NK-92 (cell line): ENCODE results near the gene N4BP2L2.

ENCODE experiments used
- DNase-seq: peaks from one replicate; lab custom pipeline; 2025; ENCODE audit not compliant: unreplicated experiment; lab: John Stamatoyannopoulos, UW

Gene N4BP2L2

DNA sequence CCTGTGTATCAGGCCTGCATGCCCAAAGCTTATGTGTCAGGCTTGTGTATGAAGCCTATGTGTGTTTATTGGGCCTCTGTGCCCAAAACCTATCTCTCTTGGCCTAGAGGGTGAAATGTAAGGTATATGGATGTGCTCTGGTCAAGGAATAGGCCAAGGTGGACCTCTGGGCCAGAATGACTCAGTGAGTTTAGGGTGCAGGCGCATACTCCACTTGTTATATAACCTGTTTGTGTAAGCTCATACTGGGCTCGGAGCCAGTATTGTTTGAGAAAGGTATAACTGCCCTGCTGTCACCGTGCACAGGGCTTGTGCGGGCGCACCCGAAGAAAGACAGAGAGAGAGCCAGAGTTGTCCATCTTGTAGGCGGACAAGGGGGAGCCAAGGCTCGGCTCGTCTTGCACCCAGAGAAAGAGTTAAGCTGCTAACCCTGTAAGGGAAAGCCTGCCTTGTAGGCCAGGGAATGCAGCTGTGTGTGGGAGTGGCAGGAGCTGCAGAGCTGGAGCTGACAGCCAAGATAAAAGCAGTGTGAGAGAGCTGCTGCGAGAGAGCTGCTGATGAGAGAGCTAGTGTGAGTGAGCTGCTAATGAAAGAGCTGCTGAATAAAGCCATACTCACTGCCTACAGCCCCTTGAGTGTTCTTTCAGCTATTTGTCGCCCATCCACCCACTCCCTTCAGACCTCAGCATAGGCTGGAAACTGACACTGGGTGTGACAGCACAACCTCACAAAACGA lies 67.2 kb downstream of the N4BP2L2 start:
- no peak for DNase-seq

DNA sequence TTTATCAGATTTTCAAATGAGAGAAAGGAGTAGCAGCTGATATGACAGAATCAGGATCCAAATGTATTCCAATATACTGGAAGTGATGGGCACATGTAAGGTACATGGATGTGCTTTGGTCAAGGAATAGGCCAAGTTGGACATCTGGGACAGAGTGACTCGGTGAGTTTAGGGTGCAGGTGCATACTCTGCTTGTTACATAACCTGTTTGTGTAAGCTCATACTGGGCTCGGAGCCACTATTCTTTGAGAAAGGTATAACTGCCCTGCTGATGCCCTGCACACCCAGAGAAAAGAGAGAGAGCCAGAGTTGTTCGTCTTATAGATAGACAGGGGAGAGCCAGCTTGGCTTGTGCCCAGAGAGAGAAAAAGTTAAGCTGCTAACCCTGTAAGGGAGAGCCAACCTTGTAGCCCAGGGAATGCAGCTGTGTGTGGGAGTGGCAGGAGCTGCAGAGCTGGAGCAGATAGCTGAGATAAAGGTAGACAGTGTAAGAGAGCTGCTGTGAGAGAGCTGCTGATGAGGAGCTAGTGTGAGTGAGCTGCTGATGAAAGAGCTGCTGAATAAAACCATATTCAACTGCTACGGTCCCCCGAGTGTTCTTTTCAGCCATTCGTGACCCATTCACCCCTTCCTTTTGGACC lies 70.0 kb downstream of the N4BP2L2 start:
- DNase-seq = no peak

DNA sequence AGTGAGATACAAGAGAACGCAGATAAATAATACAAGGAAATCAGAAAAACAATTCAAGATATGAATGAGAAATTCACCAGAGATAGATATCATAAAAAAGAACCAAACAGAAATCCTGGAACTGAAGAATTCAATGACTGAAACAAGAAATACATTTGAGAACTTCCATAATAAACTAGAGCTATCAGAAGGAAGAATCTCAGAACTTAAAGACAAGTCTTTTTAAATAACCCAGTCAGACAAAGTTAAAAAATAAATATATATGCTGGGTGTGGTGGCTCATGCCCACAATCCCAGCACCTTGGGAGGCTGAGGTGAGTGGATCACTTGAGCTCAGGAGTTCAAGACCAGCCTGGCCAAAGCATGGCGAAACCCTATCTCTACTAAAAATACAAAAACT lies 82.0 kb downstream of the N4BP2L2 start:
- no peak for DNase-seq

DNA sequence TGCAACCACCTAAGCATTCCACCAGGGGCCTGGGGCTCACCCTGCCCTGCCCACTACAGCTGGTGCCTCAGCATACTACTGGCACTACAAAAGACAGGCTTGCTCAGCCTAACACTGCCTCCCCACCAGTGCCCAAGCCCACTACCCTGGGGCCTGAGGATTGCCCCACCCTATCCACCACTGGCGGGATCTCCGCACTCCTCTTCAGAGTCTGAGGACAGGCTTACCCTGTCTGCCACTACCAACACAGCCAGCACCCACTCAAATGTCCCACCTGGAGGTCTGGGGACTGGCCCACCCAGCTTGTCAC lies 83.0 kb downstream of the N4BP2L2 start:
- no peak for DNase-seq

DNA sequence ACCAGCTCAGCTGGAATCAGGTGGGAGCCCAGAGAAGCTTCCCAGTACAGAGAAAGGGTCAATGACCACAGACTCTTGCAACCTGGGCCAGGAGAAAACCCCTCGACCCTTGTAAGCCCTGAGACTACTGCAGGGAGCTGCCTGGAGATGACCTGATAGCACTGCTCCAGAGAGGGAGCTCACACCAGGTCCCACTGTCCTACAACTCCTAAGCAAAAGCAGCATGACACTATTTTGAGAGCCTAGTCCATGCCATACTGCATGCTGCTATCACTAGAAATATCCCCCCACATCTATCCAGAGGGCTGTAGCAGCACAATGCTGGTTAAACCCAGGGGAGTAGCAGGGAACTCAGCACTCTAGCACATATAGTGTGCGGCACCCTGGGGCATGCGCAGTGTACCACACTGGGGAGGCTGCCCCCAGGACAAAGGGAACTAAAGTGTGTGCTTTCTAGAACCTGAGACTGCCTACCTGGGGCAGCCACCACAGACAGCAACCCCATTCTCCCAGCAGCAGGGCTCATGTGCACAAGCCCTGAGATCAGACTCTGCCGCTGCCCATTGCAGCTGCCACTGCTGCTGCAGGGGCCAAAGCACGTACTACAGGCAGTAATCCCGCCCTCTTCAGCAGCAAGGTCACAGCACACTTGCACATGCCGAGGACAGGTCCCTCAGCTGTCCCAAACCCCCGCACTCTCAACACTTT lies 83.6 kb downstream of the N4BP2L2 start:
- DNase-seq = no peak

DNA sequence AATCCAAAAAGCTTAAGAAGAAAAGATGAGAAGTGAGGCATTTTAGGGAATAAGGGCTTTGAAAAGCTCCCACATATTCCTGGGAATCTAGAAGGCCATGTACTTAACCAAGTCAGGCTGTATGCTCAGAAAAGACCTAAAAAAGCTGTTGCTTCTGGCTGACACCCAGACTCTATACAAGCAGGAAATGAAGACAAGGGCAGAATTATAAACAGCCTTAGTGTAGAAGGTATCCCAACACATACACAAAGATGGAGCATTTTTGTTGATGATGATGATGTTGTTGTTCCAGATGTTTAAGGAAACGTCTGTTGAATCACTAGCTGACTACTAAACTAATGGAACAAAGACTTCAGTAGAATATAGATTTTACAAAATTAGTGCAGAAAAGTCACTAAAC lies 84.6 kb downstream of the N4BP2L2 start:
- DNase-seq = no peak

DNA sequence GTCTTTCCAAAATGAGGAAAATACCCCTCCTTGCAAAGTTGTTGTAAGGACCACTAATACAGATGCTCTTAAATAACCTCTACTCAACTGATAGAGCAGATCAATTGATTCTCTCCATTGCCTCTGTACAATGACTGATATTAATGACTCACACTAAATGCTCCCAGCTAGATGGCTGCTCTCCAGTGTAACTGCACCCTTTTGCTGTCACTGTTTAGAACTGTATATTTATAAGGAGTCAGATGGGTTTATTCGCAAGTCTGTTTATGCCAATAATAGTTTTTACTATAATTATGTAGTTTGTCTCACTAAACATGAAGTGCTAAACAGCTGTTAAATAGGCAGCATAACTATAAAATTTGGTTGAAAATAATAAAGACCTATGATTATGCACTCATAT lies 89.6 kb downstream of the N4BP2L2 start:
- no peak for DNase-seq

DNA sequence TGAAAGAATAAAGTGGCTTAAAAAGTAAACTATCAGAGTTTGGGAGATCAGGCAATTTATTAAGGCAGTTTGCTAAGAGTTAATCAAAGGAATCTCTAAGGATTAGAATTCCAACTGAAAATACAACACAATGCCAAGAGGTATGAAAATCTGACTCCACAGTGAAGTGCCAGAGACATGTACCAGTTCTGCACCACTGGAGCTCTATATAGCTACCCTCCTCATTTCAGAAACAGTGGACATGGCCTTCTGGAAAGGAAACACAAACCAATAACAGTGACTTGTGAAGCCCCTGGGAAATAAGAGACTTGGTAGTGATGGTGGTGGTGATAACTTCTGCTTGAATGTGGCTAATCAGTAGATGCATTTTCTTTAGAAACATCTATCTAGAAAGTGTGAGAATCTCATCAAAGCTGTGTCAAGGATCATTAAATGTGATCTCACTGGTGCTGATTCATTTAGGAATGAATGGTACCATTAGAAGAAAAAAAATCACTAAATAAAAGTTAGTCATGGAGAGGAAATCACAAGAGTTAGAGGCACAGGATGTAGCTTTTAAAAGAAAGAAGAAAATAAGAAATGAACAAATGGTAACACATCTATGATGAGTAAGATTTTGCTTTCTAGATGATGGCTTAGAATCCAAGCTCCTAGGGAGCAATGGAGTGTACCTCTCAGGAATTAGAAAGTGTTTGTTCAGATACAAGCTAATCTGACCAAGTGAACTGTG lies 90.5 kb downstream of the N4BP2L2 start:
- DNase-seq = no peak

DNA sequence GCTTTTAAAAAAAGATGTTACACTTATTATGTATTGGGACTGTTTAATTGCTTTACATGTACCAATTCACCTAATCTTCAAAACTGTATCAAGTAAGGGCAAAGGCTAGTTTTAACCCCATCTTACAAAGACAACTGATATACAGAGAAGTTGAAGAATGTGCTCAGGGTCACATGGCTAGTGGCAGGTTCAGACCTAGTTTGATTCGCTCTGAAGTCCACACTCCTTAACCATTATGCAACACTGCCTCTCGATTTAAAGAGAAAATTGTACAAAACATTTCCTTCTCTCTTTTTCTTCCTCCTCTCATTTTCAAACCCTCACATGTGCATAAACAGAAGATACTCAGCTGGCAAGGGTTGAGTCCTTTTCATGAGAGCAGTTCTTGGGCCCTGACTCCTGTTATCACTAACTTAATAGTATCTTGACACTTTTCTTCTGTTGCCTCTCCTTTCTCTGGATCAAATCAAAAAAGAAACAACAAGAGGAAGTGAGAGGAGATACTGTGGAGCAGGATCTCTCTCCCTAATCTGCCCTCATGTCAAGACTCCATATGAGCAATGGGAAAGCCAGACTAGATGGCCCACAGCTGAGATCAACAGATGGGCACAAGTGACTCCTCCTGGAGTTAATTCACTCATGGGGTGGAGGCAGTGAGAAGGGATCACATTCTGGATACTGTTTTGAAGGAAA lies 91.7 kb downstream of the N4BP2L2 start:
- DNase-seq = no peak

DNA sequence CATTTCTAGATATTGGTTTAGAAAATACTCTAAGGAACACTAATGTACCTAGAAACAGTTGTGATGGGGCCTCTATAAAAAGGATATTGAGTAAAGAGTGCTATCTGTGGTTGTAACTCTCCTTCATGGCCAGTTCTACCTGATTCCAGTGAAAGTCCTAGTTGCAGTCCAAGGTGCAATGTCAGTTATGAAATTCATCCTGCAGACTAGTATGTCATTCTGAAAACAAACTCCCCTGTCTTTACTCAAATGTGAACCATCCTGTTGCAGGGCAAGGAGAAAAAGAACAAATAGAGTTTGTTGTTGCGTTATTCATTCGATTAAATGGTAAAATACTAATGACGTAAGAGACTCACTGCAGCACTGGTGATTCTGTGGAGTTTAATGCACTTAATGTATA lies 92.4 kb downstream of the N4BP2L2 start:
- no peak for DNase-seq

DNA sequence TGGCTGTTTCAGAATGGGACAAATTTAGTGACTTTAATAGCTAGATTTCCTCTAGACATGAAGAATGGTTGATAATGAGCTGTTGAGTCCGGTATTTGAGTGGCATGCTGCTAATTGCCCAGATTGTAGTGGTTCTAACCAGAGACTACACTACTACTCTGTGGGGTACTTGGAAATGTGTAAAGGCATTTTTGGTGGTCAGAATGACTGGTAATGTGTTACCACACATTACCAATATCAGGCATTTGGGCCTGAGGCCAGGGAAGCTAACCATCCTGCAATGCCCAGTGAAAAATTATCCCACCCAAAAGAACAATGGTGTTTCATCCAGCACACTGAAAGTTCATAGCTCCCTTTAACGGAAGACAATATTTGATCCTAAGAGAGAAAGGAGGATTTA lies 93.1 kb downstream of the N4BP2L2 start:
- no peak for DNase-seq

DNA sequence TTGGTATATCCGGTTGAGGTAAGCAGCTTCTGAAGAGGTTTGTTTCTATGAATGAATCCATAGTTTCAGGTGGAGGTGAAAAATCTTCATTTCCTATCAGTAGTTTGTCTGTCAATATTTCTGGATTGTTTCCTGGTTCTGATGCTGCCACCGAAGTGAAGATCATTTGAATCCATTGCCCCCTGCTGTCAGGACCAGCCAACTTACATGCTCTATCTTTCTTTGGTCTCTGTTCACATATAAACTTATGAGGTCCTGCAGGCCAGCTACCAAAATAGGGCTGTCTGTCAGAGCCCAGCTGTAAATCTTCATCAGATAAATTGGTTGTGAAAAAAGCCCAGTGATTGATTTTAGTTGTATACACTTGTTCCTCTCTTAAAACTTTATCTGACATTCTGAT lies 95.5 kb downstream of the N4BP2L2 start:
- no peak for DNase-seq

DNA sequence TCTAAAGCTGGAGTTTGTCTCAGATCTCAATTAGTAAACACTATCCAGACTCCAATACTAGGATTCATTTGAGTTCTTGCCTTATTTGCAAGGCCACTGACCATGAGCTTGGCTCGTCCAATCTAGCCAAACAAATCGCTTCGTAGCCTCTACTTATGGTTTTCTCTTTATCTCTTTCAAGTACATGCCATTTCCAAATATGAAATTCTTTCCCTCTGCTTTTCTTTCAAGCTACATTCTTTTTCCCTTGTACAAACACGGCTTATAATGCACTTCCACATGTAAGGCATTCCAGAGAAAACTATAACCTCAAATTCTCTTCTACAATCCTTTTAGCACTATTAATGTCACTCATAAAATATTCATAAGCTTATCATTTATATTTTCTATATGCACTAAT lies 99.7 kb downstream of the N4BP2L2 start:
- DNase-seq = no peak

DNA sequence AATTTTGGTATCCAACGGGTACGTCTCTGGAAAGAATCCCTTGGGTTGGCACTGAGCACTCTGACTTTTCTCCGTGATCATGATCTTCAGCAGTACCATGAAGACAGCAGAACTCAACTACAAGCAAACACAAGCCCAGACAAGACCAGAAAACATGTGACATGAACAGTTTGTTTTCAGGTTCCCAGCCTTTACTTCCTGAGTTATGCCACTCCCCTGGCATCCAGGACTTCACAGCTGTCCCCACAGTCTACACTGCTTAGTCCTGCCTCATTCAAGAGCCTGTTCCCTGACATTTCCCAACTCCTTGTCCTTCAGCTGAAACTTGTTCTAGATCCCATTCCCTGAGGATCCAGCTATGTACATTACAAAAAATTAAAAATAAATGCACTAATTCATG lies 105.7 kb downstream of the N4BP2L2 start:
- DNase-seq = no peak

DNA sequence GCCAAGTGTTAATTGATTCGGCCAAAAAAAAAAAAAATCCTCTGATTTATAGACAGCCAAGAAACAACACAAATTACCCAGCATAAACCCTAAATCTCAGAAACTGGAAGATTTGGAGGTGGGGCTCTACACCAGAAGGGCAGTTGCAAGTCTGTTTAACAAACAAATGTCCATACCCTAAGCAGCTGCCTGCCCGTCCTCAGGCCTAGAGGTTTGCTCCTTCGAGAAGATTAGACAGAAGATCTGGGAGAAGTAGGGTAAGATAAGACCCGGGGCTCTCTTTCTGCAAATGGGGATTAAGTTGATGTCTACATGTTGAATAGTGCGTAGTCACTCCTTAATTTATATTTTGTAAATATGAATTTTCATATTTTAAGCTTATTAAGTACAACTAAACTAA lies 107.2 kb downstream of the N4BP2L2 start:
- no peak for DNase-seq

DNA sequence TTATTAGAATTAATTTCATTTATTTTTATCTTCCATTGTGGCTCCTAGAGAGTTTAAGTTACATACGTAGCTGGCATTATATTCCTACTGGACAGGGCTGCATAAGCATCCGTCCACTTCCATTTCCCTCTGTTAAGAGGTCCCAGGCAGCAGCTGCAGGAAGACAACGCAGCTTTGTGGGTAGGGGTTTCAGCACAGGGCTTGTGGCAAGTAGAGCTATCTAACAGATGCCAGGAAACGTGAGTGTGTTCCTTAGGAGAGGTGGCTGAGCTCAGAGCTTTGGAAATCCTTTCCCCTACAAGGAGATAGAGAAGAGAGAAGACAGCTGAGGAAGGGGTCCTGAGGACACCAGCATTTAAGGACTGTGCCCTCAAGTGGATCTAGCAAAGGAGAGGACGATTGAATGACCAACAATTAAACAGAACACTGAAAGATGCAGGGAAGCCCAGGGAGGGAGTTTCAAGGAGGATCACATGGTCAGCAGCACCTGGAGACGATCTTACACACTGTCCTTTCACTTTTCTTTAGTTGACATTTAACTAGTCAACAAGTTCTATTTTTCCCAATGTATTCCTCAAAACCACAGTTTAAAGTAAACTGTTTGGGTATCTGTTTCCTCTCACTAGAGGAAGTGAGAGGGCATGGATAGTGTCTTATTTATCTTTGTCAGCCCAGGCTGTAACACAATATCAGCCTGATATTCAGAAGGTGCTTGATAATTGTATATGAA lies 108.4 kb downstream of the N4BP2L2 start:
- DNase-seq = no peak

DNA sequence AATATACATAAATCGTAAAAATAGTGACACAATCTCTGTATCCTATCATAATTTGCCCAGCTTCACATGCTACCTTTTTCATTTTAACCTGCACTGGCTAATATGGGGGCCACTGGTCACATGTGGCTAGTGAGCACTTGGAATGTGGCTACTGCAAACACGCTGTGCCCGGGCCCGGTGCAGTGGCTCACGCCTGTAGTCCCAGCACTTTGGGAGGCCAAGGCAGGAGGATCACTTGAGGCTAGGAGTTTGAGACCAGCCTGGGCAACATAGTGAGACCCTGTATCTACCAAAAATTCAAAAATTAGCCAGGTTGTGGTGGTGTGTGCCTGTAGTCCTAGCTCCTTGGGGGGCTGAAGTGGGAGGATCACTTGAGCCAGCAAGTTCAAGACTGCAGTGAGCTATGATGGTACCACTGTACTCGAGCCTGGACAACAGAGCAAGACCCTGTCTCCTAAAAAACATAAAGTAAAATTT lies 109.1 kb downstream of the N4BP2L2 start:
- no peak for DNase-seq

DNA sequence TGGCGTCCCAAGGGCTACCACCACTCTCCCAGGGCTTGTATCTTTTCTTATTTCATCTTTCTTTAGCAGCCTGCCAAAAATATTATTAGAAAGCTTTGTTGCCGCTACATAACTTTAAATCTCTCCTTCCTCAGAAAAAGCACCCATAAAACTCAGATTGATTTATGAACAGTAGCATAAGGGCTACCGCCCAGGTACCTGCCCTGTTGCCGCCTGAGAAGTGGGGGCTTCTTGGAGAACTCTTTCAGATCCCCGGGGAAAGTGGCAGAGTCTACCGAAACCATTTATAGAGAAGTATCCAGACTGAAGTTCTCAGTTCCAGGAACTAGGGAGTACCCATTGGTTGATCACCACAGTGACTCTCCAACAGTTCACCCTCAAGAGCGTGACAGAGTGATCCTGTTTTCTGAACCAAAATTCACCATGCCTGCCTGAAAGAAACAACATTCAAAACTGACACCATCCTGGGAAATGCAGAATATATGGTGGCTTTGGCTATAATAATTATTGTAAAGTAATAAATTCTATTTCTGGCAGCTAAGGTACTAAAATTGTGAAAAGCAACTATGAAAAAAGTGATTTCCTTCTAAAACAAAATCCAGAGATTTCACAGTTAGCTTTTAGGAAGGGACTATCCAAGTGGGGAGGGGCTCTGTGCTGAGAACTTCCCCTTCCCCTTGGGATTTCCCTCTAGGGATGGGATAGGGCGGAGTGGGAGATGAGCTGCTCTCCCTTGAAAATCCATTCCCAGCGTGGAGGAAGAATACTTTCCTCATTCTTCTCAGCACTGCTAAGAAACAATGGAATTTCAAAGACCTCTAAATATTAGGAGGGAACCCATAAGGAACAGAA lies 109.8 kb downstream of the N4BP2L2 start:
- no peak for DNase-seq

DNA sequence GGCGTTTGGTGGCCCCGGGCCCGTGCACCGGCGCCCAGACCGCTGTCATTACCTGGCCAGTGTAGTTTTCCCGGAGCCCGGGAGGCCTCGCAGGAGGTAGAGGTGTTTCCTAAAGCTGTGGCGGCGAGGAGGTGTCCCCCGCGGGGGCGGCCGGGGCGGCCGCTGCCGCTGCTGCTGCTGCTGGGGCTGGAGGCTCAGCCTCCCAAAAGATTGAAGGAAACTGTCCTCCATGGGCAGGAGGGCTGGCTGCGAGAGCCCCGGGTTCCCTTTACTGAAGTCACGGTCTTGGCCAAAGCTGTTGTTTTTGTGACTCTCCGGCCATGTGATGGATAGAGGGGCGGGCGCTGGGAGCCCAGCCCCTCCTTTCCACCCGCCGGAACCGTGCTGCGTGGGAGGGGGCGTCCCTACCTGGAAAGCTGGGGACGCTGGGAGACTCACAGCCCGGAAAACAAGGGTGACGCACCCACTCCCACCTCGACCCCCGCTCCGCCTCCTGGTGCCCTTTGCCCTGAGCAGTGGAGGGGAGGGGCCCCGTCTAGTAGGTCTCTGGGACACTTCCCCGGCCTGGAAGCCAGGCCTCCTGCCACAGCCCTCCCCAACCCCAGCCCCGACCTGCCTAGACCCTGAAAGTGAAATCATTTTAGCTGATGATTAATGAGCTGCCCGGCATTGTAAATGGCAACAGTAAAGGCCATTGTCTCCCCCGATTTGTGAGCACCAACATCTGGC lies 110.6 kb downstream of the N4BP2L2 start, which contains the start of gene N4BP2L1:
TSS of gene N4BP2L1 (minus strand) at position 279 of the 729 bp plus-strand sequence. CDS start at position 231, 48 bp downstream.
- DNase-seq = peak; percentile 24
